K562 (cell line): ENCODE results near the gene HRC. TPM values are rescaled to one million over a fixed set of nuclear protein-coding genes. Genes with fewer than 3 reads are reported as not detected.

Source experiments
- CEBPB ChIP-seq: fragments of 450-650 bp; IDR thresholded peaks from 2 replicates; pipeline ENCODE4 v1.6.1; 2016; ENCODE audit warnings: missing genetic modification characterization, missing compliant biosample characterization
- ELF2 ChIP-seq: fragments of 250-450 bp; sonication (Bioruptor Pico); IDR thresholded peaks from 2 replicates; pipeline ENCODE4 v1.5.0; 2021; ENCODE audit warnings: mild to moderate bottlenecking
- FOXJ3 ChIP-seq: sonication (generic); formaldehyde crosslinking; IDR thresholded peaks from 2 replicates; pipeline ENCODE4 v1.4.0; 2020; ENCODE audit warnings: mild to moderate bottlenecking, missing genetic modification reagents
- HNRNPLL ChIP-seq: fragments of 200-400 bp; formaldehyde crosslinking; IDR thresholded peaks from 2 replicates; pipeline ENCODE4 v1.6.1; 2017; ENCODE audit warnings: low read length, low read depth, mild to moderate bottlenecking; ENCODE audit not compliant: poor library complexity, severe bottlenecking
- IRF2 ChIP-seq: sonication (generic); formaldehyde crosslinking; IDR thresholded peaks from 2 replicates; pipeline ENCODE4 v1.8.1; 2022; ENCODE audit warnings: mild to moderate bottlenecking, missing genetic modification reagents
- MBD2 ChIP-seq: sonication (generic); IDR thresholded peaks from 2 replicates; pipeline ENCODE4 v1.6.1; 2016; ENCODE audit warnings: low read depth, borderline replicate concordance
- MTF1 ChIP-seq: fragments of 250-450 bp; sonication (Bioruptor Pico); IDR thresholded peaks from 2 replicates; pipeline ENCODE4 v1.9.0; 2021; ENCODE audit warnings: moderate library complexity, mild to moderate bottlenecking, inconsistent platforms, borderline replicate concordance
- SAP30 ChIP-seq: fragments of 200-600 bp; sonication (generic); IDR thresholded peaks from 2 replicates; pipeline ENCODE4 v1.6.1; 2012; ENCODE audit warnings: borderline replicate concordance, low read depth, mild to moderate bottlenecking, moderate library complexity, low read length, control low read depth, inconsistent platforms; ENCODE audit not compliant: insufficient read depth, poor library complexity, severe bottlenecking
- SIX5 ChIP-seq, 2 experiments: IDR thresholded peaks; 2 replicates each; pipeline ENCODE4 v1.6.1; 2011; ENCODE audit warnings: low read length in 2 of 2, borderline replicate concordance in 1 of 2, low read depth in 1 of 2, mild to moderate bottlenecking in 1 of 2, moderate library complexity in 1 of 2; ENCODE audit not compliant: insufficient read depth in 1 of 2
- SMARCA5 ChIP-seq: fragments of 450-650 bp; IDR thresholded peaks from 2 replicates; pipeline ENCODE4 v1.6.1; 2016
- SNRNP70 ChIP-seq: fragments of 200-400 bp; formaldehyde crosslinking; optimal IDR thresholded peaks from 2 replicates; pipeline ENCODE3; 2017; ENCODE audit warnings: low read depth, low read length
- SREBF1 ChIP-seq: fragments of 150-350 bp; IDR thresholded peaks from 2 replicates; pipeline ENCODE4 v1.6.1; 2014; ENCODE audit warnings: antibody characterized with exemption, low read depth, low read length, borderline replicate concordance
- TCF3 ChIP-seq: sonication (generic); formaldehyde crosslinking; IDR thresholded peaks from 2 replicates; pipeline ENCODE4 v1.4.0; 2020; ENCODE audit warnings: mild to moderate bottlenecking, missing genetic modification reagents
- TEAD2 ChIP-seq: fragments of 450-650 bp; IDR thresholded peaks from 2 replicates; pipeline ENCODE4 v1.6.1; 2016; ENCODE audit warnings: missing genetic modification characterization, control low read depth, missing compliant biosample characterization
- ZC3H11A ChIP-seq: IDR thresholded peaks from 2 replicates; pipeline ENCODE4 v1.6.1; 2012; ENCODE audit warnings: low read depth, low read length, improper control_type of control experiment
- ZNF140 ChIP-seq: fragments of 250-450 bp; sonication (Bioruptor Pico); IDR thresholded peaks from 2 replicates; pipeline ENCODE4 v1.8.0; 2021; ENCODE audit warnings: moderate library complexity, mild to moderate bottlenecking, inconsistent platforms
- ZNF224 ChIP-seq: sonication (generic); formaldehyde crosslinking; IDR thresholded peaks from 2 replicates; pipeline ENCODE4 v1.8.0; 2022; ENCODE audit warnings: mild to moderate bottlenecking, missing genetic modification reagents
- polyA plus RNA-seq, 8 experiments: library from polyadenylated mRNA; depleted of rRNA in 4 of 8; stranded (reverse) in 5 of 8; unstranded in 3 of 8; fragments of >200 nt; fragmentation: Nextera tagmentation in 2 of 8; fragmentation: Illumina TruSeq in 1 of 8; extraction: Ambion mirVana in 2 of 8; extraction: Trizol in 1 of 8; gene quantifications; 2 replicates each; pipeline versions ENCODE4 v1.2.1 to v1.2.3, GENCODE V29; 2011 to 2014; ENCODE audit warnings: inconsistent platforms in 1 of 8, missing spikeins in 1 of 8
- total RNA-seq, 7 experiments: library from RNA; depleted of rRNA in 6 of 7; stranded (reverse); fragments of >200 nt in 6 of 7; fragmentation: Illumina TruSeq in 2 of 7; extraction: Trizol in 2 of 7; gene quantifications; 2 replicates each; pipeline versions ENCODE4 v1.2.1 to v1.2.3, GENCODE V29; 2011 to 2021; ENCODE audit warnings: low replicate concordance in 1 of 7
- TF ChIP-seq, protein P1 (sequence below): fragments of 450-650 bp; IDR thresholded peaks from one replicate; pipeline ENCODE4 v1.6.1; 2018; ENCODE audit warnings: mild to moderate bottlenecking, moderate library complexity; ENCODE audit not compliant: partially characterized antibody
- TF ChIP-seq, protein P2 (sequence below): fragments of 450-650 bp; IDR thresholded peaks from 2 replicates; pipeline ENCODE4 v1.6.1; 2016; ENCODE audit warnings: low read depth, mild to moderate bottlenecking, moderate library complexity
- TF ChIP-seq, protein P3 (sequence below): fragments of 450-650 bp; IDR thresholded peaks from 2 replicates; pipeline ENCODE4 v1.6.1; 2018; ENCODE audit not compliant: partially characterized antibody
- TF ChIP-seq, protein P4 (sequence below), 2 experiments: fragments of 250-450 bp in 1 of 2; fragments of 450-650 bp in 1 of 2; sonication (Bioruptor Pico) in 1 of 2; IDR thresholded peaks; 2 replicates each; pipeline versions ENCODE4 v1.6.1 to v1.8.0; 2016 to 2021; ENCODE audit warnings: mild to moderate bottlenecking in 2 of 2, moderate library complexity in 2 of 2, missing compliant biosample characterization in 1 of 2, missing genetic modification characterization in 1 of 2

HRC gene
- total and polyA plus RNA-seq, 9 of the 15 experiments (the other 6 are each of a cell fraction or from before 2014, with no cell fraction given) = 0.66 to 18.7 (median 13.1) TPM

DNA sequence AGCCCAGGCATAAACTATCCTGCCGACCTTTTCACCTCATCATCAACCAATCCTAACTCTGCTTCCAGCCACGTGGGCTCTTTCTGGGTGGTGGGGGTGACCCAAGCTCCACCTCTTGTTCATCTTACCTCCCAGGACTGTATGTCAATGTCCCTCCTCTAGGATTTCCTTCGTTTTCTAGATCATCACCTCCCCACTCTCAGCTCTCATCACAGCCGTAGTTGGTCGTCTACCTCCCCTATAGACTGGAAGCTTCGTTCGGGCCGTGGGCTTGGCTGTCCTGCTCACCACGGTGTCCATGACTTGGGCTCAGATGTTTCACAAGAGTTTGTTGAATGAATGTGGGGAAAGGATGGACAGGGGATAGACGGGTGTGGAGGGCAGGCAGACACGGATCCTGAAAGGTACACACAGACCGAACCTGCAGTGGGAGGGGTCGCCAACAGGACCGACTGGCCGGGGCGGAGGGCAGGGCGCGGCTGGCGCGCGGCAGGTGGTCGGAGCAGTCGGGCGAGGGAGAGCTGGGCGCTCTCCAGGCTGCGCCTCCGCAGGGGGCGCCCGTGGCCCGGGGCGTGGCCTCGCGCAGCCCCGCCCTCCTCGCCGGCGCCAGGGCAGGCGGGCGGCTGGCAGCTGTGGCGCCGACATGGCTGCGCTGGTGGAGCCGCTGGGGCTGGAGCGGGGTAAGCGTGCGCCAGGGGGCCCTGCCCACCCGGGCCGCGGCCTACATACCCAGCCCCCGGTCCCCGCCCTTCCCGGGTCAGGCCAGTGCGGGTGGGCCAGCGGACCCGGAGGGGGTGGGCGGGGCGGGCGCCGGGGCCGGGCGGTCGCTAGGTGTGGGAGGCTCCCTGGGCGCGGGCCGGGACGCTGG is 41.2 kb downstream of the HRC start, which contains the start of gene LIN7B (continued):
- no peak for TF ChIP-seq TEAD2 (tag)
- TF ChIP-seq SIX5 (IDR thresholded peaks at IDR 0.05; ENCODE audit: borderline replicate concordance in 1 of 2, insufficient read depth in 1 of 2, low read depth in 1 of 2, low read length in 2 of 2) = no peak
- TF ChIP-seq, protein P1, sequence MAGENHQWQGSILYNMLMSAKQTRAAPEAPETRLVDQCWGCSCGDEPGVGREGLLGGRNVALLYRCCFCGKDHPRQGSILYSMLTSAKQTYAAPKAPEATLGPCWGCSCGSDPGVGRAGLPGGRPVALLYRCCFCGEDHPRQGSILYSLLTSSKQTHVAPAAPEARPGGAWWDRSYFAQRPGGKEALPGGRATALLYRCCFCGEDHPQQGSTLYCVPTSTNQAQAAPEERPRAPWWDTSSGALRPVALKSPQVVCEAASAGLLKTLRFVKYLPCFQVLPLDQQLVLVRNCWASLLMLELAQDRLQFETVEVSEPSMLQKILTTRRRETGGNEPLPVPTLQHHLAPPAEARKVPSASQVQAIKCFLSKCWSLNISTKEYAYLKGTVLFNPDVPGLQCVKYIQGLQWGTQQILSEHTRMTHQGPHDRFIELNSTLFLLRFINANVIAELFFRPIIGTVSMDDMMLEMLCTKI = no peak
- no peak for TF ChIP-seq ZNF224 (CRISPR knock-in tag)
- TF ChIP-seq SMARCA5 = 0 out of 2 replicates have a peak, but pooled peaks have one; percentile 60
- TF ChIP-seq, protein P2, sequence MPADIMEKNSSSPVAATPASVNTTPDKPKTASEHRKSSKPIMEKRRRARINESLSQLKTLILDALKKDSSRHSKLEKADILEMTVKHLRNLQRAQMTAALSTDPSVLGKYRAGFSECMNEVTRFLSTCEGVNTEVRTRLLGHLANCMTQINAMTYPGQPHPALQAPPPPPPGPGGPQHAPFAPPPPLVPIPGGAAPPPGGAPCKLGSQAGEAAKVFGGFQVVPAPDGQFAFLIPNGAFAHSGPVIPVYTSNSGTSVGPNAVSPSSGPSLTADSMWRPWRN = no peak
- TF ChIP-seq, protein P3, sequence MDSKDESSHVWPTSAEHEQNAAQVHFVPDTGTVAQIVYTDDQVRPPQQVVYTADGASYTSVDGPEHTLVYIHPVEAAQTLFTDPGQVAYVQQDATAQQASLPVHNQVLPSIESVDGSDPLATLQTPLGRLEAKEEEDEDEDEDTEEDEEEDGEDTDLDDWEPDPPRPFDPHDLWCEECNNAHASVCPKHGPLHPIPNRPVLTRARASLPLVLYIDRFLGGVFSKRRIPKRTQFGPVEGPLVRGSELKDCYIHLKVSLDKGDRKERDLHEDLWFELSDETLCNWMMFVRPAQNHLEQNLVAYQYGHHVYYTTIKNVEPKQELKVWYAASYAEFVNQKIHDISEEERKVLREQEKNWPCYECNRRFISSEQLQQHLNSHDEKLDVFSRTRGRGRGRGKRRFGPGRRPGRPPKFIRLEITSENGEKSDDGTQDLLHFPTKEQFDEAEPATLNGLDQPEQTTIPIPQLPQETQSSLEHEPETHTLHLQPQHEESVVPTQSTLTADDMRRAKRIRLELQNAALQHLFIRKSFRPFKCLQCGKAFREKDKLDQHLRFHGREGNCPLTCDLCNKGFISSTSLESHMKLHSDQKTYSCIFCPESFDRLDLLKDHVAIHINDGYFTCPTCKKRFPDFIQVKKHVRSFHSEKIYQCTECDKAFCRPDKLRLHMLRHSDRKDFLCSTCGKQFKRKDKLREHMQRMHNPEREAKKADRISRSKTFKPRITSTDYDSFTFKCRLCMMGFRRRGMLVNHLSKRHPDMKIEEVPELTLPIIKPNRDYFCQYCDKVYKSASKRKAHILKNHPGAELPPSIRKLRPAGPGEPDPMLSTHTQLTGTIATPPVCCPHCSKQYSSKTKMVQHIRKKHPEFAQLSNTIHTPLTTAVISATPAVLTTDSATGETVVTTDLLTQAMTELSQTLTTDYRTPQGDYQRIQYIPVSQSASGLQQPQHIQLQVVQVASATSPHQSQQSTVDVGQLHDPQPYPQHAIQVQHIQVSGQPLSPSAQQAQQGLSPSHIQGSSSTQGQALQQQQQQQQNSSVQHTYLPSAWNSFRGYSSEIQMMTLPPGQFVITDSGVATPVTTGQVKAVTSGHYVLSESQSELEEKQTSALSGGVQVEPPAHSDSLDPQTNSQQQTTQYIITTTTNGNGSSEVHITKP = peak; percentile 29
- no peak for TF ChIP-seq TCF3 (CRISPR knock-in tag)
- no peak for TF ChIP-seq SAP30
- TF ChIP-seq, protein P4, sequence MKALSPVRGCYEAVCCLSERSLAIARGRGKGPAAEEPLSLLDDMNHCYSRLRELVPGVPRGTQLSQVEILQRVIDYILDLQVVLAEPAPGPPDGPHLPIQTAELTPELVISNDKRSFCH (CRISPR knock-in tag; IDR thresholded peaks at IDR 0.05) = no peak
- TF ChIP-seq, protein P4 (tag; IDR thresholded peaks at IDR 0.05) = peak; percentile 78; the same call in 1 of the 2 replicates
- no peak for TF ChIP-seq MTF1 (CRISPR knock-in tag)
- no peak for TF ChIP-seq ZC3H11A
- no peak for TF ChIP-seq SNRNP70
- peak; percentile 26 for TF ChIP-seq HNRNPLL
- TF ChIP-seq FOXJ3 (CRISPR knock-in tag) = no peak
- no peak for TF ChIP-seq ZNF140 (CRISPR knock-in tag)
- TF ChIP-seq IRF2 (CRISPR knock-in tag) = no peak
- TF ChIP-seq SREBF1 = no peak
- TF ChIP-seq MBD2 = no peak; the same call in 1 of the 2 replicates
- TF ChIP-seq ELF2 (CRISPR knock-in tag) = no peak
- TF ChIP-seq CEBPB (tag) = peak; percentile 90
